Hair follicular keratinocyte (primary cell): Measurements from ENCODE around the gene TMX2. TPM values are rescaled to one million over a fixed set of nuclear protein-coding genes. Genes with fewer than 3 reads are reported as not detected.

Source experiments
- total RNA-seq: library from RNA; depleted of rRNA; stranded (reverse); fragments of >200 nt; gene quantifications from 2 replicates; pipeline ENCODE4 v1.2.3, GENCODE V29; 2015

Gene TMX2, protein sequence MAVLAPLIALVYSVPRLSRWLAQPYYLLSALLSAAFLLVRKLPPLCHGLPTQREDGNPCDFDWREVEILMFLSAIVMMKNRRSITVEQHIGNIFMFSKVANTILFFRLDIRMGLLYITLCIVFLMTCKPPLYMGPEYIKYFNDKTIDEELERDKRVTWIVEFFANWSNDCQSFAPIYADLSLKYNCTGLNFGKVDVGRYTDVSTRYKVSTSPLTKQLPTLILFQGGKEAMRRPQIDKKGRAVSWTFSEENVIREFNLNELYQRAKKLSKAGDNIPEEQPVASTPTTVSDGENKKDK
- total RNA-seq = 51.1 and 68.6 TPM in 2 replicates

GRCh38 chr11:57712256-57713150 is at the start of gene TMX2:
Gene TMX2, plus strand, starts transcription at chr11:57712593. Its CDS starts 26 bp downstream, at chr11:57712619.

DNA sequence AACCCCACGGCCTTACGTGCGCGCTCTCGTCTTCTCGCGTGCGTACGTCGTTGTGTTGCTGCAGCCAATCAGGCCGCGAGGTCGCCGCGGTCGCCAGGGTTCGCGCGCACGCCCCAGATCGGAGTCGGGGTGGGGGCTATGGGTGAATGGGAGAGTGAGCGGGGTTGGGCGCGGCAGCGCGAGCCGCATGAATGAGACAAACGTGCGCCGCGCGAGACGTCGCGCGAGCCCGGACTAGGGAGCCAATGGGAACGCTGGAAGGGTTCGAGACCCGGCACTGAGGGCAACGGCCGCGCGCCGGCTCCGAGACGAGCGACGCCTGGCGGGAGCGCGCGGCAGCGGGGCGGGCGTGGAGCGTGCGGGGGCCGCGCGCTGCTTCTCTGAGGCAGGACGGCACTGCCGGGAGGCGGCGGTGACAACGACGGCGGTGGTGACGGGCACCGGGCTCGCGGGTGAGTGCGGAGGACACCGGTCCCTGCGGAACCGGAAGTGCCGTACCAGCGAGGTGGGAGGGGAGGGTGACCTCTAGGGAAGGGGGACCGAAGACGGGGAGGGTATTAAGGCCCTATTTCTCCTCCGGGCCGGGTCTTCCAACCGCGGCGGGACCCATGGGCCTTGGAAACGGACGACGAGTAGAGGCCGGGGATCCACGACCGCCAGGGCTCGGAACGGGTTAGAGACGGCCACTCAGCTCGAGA is 44.5 kb upstream of the TMX2 start, which contains the start of gene ZDHHC5:
ZDHHC5 (plus strand) TSS at position 379 of the 698 bp plus-strand sequence. CDS start 4,977 bp downstream, outside the sequence.

GRCh38 chr11:57711414-57712255 is 758 bp upstream of the TMX2 start, which contains the start of gene MED19:
Gene MED19, minus strand, starts transcription at chr11:57712215. Its CDS starts 36 bp downstream, at chr11:57712179.

GRCh38 chr11:57741132-57742086 is 29.0 kb downstream of the TMX2 start, which contains the start of gene SELENOH:
Gene SELENOH, plus strand, starts transcription at chr11:57741491. Its CDS starts 105 bp downstream, at chr11:57741596.

GRCh38 chr11:57751676-57752253 is 39.4 kb downstream of the TMX2 start, which contains the start of gene BTBD18:
Gene BTBD18, minus strand, starts transcription at chr11:57751819. Its CDS starts 631 bp downstream, at chr11:57751188.

DNA sequence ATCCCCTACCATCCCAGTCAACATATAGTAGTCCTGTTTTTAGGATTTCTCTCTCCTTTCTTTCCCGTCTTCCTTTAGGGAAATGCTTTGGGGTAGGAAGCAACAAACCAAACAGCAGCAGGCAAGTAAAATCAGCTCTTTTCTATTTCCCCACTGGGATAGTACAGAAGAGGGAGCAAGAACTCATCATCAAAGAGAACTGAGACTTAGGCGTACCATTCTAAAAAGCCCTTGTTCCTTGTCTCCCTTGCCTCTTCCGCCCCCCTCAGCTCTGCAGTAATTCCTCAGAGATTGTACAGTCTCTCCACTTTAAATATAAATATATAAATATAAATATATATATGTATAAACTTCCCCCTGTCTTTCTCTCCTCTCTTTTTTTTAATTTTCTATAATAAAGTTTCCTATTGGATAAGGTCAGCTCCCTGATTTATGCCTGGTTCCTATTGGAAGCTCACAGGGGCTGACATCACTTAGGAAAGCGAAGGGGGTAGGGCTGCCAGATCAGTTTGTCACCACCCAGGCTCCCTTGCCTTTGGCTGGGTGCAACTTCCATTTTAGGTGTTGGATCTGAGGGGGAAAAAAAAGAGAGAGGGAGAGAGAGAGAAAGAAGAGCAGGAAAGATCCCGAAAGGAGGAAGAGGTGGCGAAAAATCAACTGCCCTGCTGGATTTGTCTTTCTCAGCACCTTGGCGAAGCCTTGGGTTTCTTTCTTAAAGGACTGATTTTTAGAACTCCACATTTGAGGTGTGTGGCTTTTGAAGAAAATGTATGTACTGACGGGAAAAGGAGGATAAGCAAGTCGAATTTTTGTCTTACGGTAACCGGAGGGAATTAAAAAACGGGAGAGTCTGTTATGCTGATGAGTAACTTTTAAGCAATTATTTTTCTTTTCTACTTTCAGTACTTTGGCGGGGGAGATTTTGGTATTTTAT is 49.2 kb downstream of the TMX2 start, which contains the start of gene CTNND1:
CTNND1 (plus strand) TSS at position 502 of the 934 bp plus-strand sequence. CDS start 29,677 bp downstream, outside the sequence.

Other genes with a start within 250 kb of the TMX2 start
- gene SLC43A1, start 196.9 kb upstream of the TMX2 start, total RNA-seq = 5.7 and 10.0 TPM in 2 replicates
- 78.7 and 125 TPM in 2 replicates for gene TIMM10, start 181.8 kb upstream of the TMX2 start, total RNA-seq
- not detected in 2 replicates for gene SMTNL1, start 175.0 kb upstream of the TMX2 start, total RNA-seq
- gene UBE2L6, start 144.9 kb upstream of the TMX2 start, total RNA-seq = 31.6 and 47.7 TPM in 2 replicates
- gene SERPING1, start 114.9 kb upstream of the TMX2 start, total RNA-seq = 17.4 and 25.5 TPM in 2 replicates
- gene YPEL4, start 62.7 kb upstream of the TMX2 start, total RNA-seq = 0.08 TPM in 1 of 2 replicates, not detected in the other
- 13.7 and 22.4 TPM in 2 replicates for gene CLP1, start 54.8 kb upstream of the TMX2 start, total RNA-seq
- 39.4 and 48.3 TPM in 2 replicates for gene ZDHHC5, start 44.5 kb upstream of the TMX2 start, total RNA-seq
- gene MED19, start 378 bp upstream of the TMX2 start, total RNA-seq = 17.2 and 19.6 TPM in 2 replicates
- 161 and 188 TPM in 2 replicates for gene SELENOH, start 28.9 kb downstream of the TMX2 start, total RNA-seq
- not detected in 2 replicates for gene BTBD18, start 39.2 kb downstream of the TMX2 start, total RNA-seq
- gene CTNND1, start 49.2 kb downstream of the TMX2 start, total RNA-seq = 76.0 and 84.1 TPM in 2 replicates